H9 (cell line): ENCODE results near the gene ATP13A2. TPM values are rescaled to one million over a fixed set of nuclear protein-coding genes. Genes with fewer than 3 reads are reported as not detected.

ENCODE experiments used
- DNase-seq: peaks from one replicate; pipeline ENCODE4 v3.0.0-alpha.2; 2017
- H2AFZ ChIP-seq: one replicate; pipeline ENCODE4 v1.6.1; 2013; ENCODE audit warnings: mild to moderate bottlenecking, low read length, control low read depth, moderate library complexity
- H2AK5ac ChIP-seq: 2 replicates; pipeline ENCODE4 v1.6.1; 2013; ENCODE audit warnings: low read length, control low read depth, mixed read lengths; ENCODE audit not compliant: insufficient read length
- H2BK120ac ChIP-seq: one replicate; pipeline ENCODE4 v1.6.1; 2013; ENCODE audit warnings: low read depth, mild to moderate bottlenecking, low read length, control low read depth, inconsistent platforms; ENCODE audit not compliant: poor library complexity, severe bottlenecking
- H2BK12ac ChIP-seq: 2 replicates; pipeline ENCODE4 v1.6.1; 2013; ENCODE audit warnings: low read length, control low read depth, mixed read lengths, low read depth; ENCODE audit not compliant: insufficient read length
- H2BK15ac ChIP-seq: 2 replicates; pipeline ENCODE4 v1.6.1; 2013; ENCODE audit warnings: low read depth, low read length, control low read depth
- H2BK20ac ChIP-seq: one replicate; pipeline ENCODE4 v1.6.1; 2013; ENCODE audit warnings: low read depth, mild to moderate bottlenecking, low read length, control low read depth, inconsistent platforms; ENCODE audit not compliant: poor library complexity, severe bottlenecking
- H2BK5ac ChIP-seq: 2 replicates; pipeline ENCODE4 v1.6.1; 2013; ENCODE audit warnings: low read length, control low read depth, mixed read lengths; ENCODE audit not compliant: insufficient read length
- H3K14ac ChIP-seq: 2 replicates; pipeline ENCODE4 v1.6.1; 2013; ENCODE audit warnings: low read length, control low read depth; ENCODE audit not compliant: insufficient read depth
- H3K18ac ChIP-seq: 2 replicates; pipeline ENCODE4 v1.6.1; 2013; ENCODE audit warnings: low read depth, mild to moderate bottlenecking, mixed read lengths, low read length, control low read depth; ENCODE audit not compliant: insufficient read length
- H3K23ac ChIP-seq: 2 replicates; pipeline ENCODE4 v1.6.1; 2013; ENCODE audit warnings: low read length, control low read depth, mixed read lengths, low read depth; ENCODE audit not compliant: insufficient read length
- H3K23me2 ChIP-seq: 2 replicates; pipeline ENCODE4 v1.6.1; 2013; ENCODE audit warnings: low read depth, mild to moderate bottlenecking, mixed read lengths, low read length, control low read depth; ENCODE audit not compliant: insufficient read length, poor library complexity, severe bottlenecking
- H3K27ac ChIP-seq: 2 replicates; pipeline ENCODE4 v1.5.1; 2013; ENCODE audit warnings: low read length, control low read depth, mixed read lengths, low read depth; ENCODE audit not compliant: insufficient read length
- H3K27me3 ChIP-seq: 2 replicates; pipeline ENCODE4 v1.6.1; 2013; ENCODE audit warnings: low read length, control low read depth, inconsistent platforms; ENCODE audit not compliant: insufficient read depth
- H3K4ac ChIP-seq: 2 replicates; pipeline ENCODE4 v1.6.1; 2013; ENCODE audit warnings: low read depth, mild to moderate bottlenecking, control low read depth, inconsistent platforms, low read length, moderate library complexity
- H3K4me1 ChIP-seq: 2 replicates; pipeline ENCODE4 v1.6.1; 2013; ENCODE audit warnings: low read length, control low read depth, inconsistent platforms; ENCODE audit not compliant: insufficient read depth
- H3K4me2 ChIP-seq: 2 replicates; pipeline ENCODE4 v1.6.1; 2013; ENCODE audit warnings: low read length, control low read depth, mixed read lengths; ENCODE audit not compliant: insufficient read length, insufficient read depth
- H3K56ac ChIP-seq: 2 replicates; pipeline ENCODE4 v1.6.1; 2013; ENCODE audit warnings: low read depth, mild to moderate bottlenecking, mixed read lengths, low read length, control low read depth; ENCODE audit not compliant: insufficient read length
- H3K79me1 ChIP-seq: 2 replicates; pipeline ENCODE4 v1.6.1; 2013; ENCODE audit warnings: low read depth, mild to moderate bottlenecking, moderate library complexity, low read length, control low read depth, inconsistent platforms; ENCODE audit not compliant: insufficient read depth, poor library complexity, severe bottlenecking
- H3K79me2 ChIP-seq: 2 replicates; pipeline ENCODE4 v1.6.1; 2013; ENCODE audit warnings: low read length, control low read depth, inconsistent platforms; ENCODE audit not compliant: insufficient read depth
- H3K9ac ChIP-seq: 2 replicates; pipeline ENCODE4 v1.6.1; 2013; ENCODE audit warnings: low read length, control low read depth, mixed read lengths; ENCODE audit not compliant: insufficient read length; ENCODE audit errors: extremely low read depth
- H3K9me3 ChIP-seq: one replicate; pipeline ENCODE4 v1.6.1; 2013; ENCODE audit warnings: low read depth, low read length, inconsistent platforms; ENCODE audit not compliant: control insufficient read depth
- H3T11ph ChIP-seq: one replicate; pipeline ENCODE4 v1.6.1; 2013; ENCODE audit warnings: mild to moderate bottlenecking, low read length, control low read depth, inconsistent platforms
- H4K20me1 ChIP-seq: one replicate; pipeline ENCODE4 v1.6.1; 2013; ENCODE audit not compliant: control insufficient read depth, insufficient read length, insufficient read depth
- H4K5ac ChIP-seq: 2 replicates; pipeline ENCODE4 v1.6.1; 2013; ENCODE audit warnings: low read depth, mild to moderate bottlenecking, mixed read lengths, low read length, control low read depth; ENCODE audit not compliant: insufficient read length
- H4K8ac ChIP-seq: replicated peaks from 2 replicates; pipeline ENCODE4 v1.6.1; 2013; ENCODE audit warnings: low read length, control low read depth, mixed read lengths, low read depth; ENCODE audit not compliant: insufficient read length
- H4K91ac ChIP-seq: 2 replicates; pipeline ENCODE4 v1.6.1; 2013; ENCODE audit warnings: low read depth, mild to moderate bottlenecking, moderate library complexity, mixed read lengths, low read length, control low read depth; ENCODE audit not compliant: insufficient read length
- H3K27ac Mint-ChIP-seq, 3 experiments: 2 replicates in 2 of 3; 3 replicates in 1 of 3; pipeline ENCODE4 v1.8.0; 2020 to 2021; ENCODE audit warnings: mixed read lengths in 3 of 3, mild to moderate bottlenecking in 1 of 3, moderate library complexity in 1 of 3
- H3K27me3 Mint-ChIP-seq: 2 replicates; pipeline ENCODE4 v1.8.0; 2021; ENCODE audit warnings: low read depth, mild to moderate bottlenecking, moderate library complexity, mixed read lengths
- H3K36me3 Mint-ChIP-seq, 3 experiments: 2 replicates in 2 of 3; 3 replicates in 1 of 3; pipeline ENCODE4 v1.8.0; 2020 to 2021; ENCODE audit warnings: low read depth in 3 of 3, mixed read lengths in 3 of 3; ENCODE audit not compliant: insufficient read depth in 1 of 3
- H3K4me1 Mint-ChIP-seq, 2 experiments: 2 replicates each; pipeline ENCODE4 v1.8.0; 2020; ENCODE audit warnings: mixed read lengths in 2 of 2
- H3K4me3 Mint-ChIP-seq, 2 experiments: 2 replicates in 1 of 2; 3 replicates in 1 of 2; pipeline ENCODE4 v1.8.0; 2020 to 2021; ENCODE audit warnings: mild to moderate bottlenecking in 2 of 2, mixed read lengths in 2 of 2, moderate library complexity in 1 of 2
- H3K9me3 Mint-ChIP-seq, 2 experiments: 2 replicates in 1 of 2; 3 replicates in 1 of 2; pipeline ENCODE4 v1.8.0; 2020; ENCODE audit warnings: mild to moderate bottlenecking in 2 of 2, mixed read lengths in 2 of 2, moderate library complexity in 1 of 2
- CTCF ChIP-seq: fragments of 200-600 bp; sonication (generic); conservative IDR thresholded peaks from 3 replicates; pipeline ENCODE4 v1.8.0; 2021; ENCODE audit warnings: antibody characterized with exemption, mild to moderate bottlenecking
- WGBS: extraction: QIAGEN DNeasy Blood & Tissue Kit; methylation state at CpG from one replicate; pipeline ENCODE4 v1.1.7; 2013; ENCODE audit warnings: missing lambda C conversion rate, low lambda C conversion rate, mixed read lengths; ENCODE audit not compliant: insufficient read length; ENCODE audit errors: extremely low coverage; 5-methylcytosine and 5-hydroxymethylcytosine counted together
- total RNA-seq: library from RNA; stranded (reverse); gene quantifications from 2 replicates; pipeline ENCODE4 v1.2.1, GENCODE V29; 2021

ATP13A2 gene
- total RNA-seq, 1 experiment from 2014 or later = 53.6 TPM

- no peak overlapping the region for H3K14ac ChIP-seq
- no peak overlapping the region for H3K23ac ChIP-seq
- peaks cover 8 to 34% (median 26%) of the 10 kb centered on the region in 3 experiments for H3K36me3 Mint-ChIP-seq
- no peak overlapping the region for H2BK20ac ChIP-seq
- H3K79me2 ChIP-seq = no peaks in the 10 kb centered on the region; the same call in 1 of the 2 replicates
- no peak overlapping the region for H3K18ac ChIP-seq
- H2BK15ac ChIP-seq = no peak overlapping the region
- no peaks in the 10 kb centered on the region for H3K27me3 ChIP-seq
- no peak overlapping the region for H2BK12ac ChIP-seq
- peak overlapping the region; percentile 80 to 82 for H3K4me3 Mint-ChIP-seq
- H3K27ac Mint-ChIP-seq = no peak overlapping the region
- no peaks in the 10 kb centered on the region for H4K20me1 ChIP-seq
- no peaks in the 10 kb centered on the region; the same call in 1 of the 2 replicates for H3K4me1 ChIP-seq
- H4K5ac ChIP-seq = no peak overlapping the region
- no peak for TF ChIP-seq CTCF
- H3K79me1 ChIP-seq = no peaks in the 10 kb centered on the region
- no peak overlapping the region for H2AFZ ChIP-seq
- peaks cover 27 to 41% of the 10 kb centered on the region in 2 experiments for H3K4me1 Mint-ChIP-seq
- peak overlapping the region; percentile 52 for H3K9ac ChIP-seq
- no peak overlapping the region for H2BK120ac ChIP-seq
- no peak overlapping the region for H2BK5ac ChIP-seq
- peaks cover 9% of the 10 kb centered on the region for H3K27me3 Mint-ChIP-seq
- no peak overlapping the region for H3K56ac ChIP-seq
- no peaks in the 10 kb centered on the region for H3K9me3 Mint-ChIP-seq
- no CpG with 5 or more reads among the region's 20 CpGs for WGBS
- no peak overlapping the region for H4K8ac ChIP-seq
- peaks cover 11% of the 10 kb centered on the region for H3K23me2 ChIP-seq
- no peaks in the 10 kb centered on the region for H3K9me3 ChIP-seq
- no peak overlapping the region for H3K4ac ChIP-seq
- H3T11ph ChIP-seq = no peak overlapping the region
- no peak overlapping the region for H2AK5ac ChIP-seq
- H3K4me2 ChIP-seq = peak overlapping the region; percentile 67
- no peak for DNase-seq
- H3K27ac ChIP-seq = no peak overlapping the region
- H4K91ac ChIP-seq = no peak overlapping the region
Observed at GRCh38 chr1:16978567-16979474, 32.9 kb downstream of the ATP13A2 start.
